Activated CD8-positive, alpha-beta memory T cell treated with anti-CD3 and anti-CD28 coated beads, Interleukin-2, amount 50 U/mL, for 24 hours (primary cell): ENCODE data around the gene C22orf39.
"Not testable (repeated sequence)": the region's sequence is repeated elsewhere in the genome, so short reads cannot be mapped to it uniquely, and the experiment has no call there.

Source experiments
- DNase-seq: peaks from one replicate; pipeline ENCODE4 v3.0.0-alpha.2; 2020; ENCODE audit errors: extremely low read depth

The C22orf39 gene

DNA sequence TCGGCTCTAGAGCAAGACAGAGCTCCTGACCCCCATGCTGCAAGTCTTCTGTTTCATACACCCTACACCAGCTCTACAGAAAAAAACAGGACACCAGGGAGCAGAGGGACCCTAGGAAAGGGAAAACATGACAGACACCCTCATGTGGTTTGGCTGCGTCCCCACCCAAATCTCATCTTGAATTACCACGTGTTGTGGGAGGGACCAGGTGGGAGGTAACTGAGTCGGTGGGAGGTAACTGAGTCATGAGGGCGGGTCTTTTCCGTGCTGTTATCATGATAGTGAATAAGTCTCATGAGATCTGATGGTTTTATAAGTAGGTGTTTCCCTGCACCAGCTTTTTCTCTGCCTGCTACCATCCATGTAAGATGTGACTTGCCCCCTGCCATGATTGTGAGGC lies 6.6 kb upstream of the C22orf39 start:
- no peak for DNase-seq

DNA sequence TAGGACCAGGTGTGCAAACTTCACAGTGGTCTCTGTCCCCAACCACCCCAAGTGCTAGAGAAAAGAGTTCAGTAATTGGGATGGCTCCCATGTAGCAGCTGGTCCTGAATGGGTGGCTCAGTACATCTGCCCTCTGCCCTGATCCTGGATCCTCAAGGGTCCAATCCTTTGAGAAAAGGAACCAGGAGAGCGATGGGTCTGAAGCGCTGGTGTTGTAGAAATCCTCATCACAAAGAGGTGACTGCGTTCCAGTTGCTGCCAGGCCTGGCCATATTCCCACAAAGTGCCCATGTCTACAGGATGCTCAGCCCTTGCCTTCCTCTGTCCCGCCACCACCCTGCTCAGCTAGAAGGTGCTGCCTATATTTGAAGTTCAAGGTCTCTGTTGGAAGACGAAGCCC lies 6.2 kb upstream of the C22orf39 start:
- no peak for DNase-seq

DNA sequence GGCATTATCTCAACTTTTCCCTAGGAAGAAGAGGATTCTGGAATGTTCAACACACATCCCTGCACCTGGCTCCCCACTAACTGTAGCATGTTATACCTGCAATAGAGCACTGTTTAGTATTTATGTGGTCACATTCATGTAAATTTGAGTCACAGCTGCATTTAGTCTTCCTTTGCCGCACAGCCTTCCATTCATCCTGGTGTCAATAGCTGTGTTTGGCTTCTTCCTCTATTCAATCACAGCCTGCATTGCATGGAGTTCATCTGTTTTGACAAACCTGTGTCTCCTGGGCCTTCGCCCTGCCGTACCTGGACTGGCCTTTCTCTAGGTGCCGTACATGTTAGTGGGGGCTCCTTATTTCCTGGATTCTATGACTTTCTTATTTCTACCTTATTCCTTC lies 4.1 kb upstream of the C22orf39 start:
- DNase-seq, result no peak

- DNase-seq, result no peak
Measured at GRCh38 chr22:19450363-19451175, 3.1 kb upstream of the C22orf39 start.

DNA sequence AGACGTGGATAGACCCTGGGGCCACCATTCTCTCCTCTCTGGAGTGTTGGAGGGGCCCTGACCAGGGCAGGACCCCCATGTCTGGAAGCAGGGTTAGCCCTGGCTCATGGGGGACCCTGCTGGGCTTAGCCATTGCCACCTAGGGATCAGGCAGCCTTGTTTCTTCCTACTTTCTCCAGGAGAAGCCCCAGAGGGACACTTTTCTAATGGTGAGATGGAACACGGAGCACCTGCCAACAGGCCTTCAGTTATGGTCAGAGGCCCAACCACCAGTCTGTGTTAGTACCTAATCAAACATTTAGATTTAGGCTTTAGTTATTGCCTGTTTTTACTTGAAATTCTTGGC lies 1.9 kb upstream of the C22orf39 start:
- DNase-seq, result no peak

- DNase-seq, result no peak
Measured at GRCh38 chr22:19448739-19449421, 1.4 kb upstream of the C22orf39 start.

GRCh38 chr22:19448076-19448607 lies 631 bp upstream of the C22orf39 start:
- no peak for DNase-seq

- DNase-seq, result no peak
Measured at GRCh38 chr22:19446603-19447329, 745 bp downstream of the C22orf39 start.

DNA sequence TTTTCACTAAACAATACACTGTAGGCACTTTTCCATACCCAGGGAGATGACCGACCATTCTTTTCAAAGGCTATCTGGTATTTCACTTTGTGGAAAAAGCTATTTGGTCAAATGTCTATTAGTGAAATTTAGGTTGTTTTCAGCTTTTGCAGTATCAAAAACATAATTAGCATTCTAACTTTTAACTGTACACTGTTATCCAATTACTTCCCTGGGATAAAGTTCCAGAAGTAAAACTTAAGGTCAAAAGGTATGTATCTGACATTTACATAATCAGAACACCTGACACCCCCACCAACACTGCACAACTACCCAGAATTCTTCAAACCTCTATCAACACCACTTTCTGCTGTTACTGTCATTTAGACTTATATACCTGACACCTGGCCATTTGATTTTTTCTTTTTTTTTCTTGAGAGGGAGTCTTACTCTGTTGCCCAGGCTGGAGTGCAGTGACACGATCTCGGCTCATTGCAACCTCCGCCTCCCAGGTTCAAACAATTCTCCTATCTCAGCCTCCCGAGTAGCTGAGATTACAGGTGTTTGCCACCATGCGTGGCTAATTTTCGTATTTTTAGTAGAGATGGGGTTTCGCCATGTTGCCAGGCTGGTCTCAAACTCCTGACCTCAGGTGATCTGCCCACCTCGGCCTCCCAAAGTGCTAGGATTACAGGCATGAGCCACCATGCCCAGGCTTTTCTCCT lies 2.1 kb downstream of the C22orf39 start:
- not testable (repeated sequence) for DNase-seq

GRCh38 chr22:19443544-19444211 lies 3.8 kb downstream of the C22orf39 start:
- DNase-seq, result no peak

GRCh38 chr22:19442166-19442565 lies 5.3 kb downstream of the C22orf39 start:
- no peak for DNase-seq

DNA sequence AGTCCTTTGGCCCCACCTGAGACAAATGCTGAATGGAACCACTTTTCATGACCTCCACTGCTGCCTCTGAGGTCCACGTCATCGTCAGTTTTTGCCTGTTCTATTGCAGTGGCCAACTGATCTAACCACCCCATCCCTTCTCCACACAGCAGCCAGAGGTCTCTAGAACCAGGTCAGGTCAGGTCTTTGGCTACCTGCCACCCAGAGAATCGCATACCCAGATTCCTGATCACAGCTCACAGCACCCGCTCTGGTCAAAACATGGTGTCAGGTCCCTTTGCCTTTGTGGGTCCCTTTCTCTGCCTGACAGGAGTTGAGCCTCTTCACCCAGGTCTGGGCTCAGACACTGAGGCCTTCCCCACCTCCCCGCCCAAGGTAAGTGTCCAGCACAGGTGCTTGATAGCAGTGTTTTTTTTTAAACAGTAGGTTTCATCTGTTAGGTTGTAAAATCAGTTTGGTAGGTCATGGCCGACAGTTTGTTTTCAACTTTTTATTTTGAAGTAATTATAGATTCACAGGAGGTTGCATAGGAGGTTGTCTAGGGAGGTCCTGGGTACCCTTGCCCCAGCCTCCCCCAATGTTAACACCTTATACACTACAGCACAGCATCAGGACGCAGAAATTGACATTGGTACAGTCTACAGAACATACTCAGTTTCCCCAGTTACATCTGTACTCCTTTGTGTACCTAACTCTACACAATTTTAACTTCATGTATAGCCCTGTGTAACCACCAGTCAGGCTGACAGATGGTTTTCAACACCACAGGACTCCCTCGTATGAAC lies 6.9 kb downstream of the C22orf39 start:
- no peak for DNase-seq

GRCh38 chr22:19438298-19438697 lies 9.2 kb downstream of the C22orf39 start:
- DNase-seq, result no peak

DNA sequence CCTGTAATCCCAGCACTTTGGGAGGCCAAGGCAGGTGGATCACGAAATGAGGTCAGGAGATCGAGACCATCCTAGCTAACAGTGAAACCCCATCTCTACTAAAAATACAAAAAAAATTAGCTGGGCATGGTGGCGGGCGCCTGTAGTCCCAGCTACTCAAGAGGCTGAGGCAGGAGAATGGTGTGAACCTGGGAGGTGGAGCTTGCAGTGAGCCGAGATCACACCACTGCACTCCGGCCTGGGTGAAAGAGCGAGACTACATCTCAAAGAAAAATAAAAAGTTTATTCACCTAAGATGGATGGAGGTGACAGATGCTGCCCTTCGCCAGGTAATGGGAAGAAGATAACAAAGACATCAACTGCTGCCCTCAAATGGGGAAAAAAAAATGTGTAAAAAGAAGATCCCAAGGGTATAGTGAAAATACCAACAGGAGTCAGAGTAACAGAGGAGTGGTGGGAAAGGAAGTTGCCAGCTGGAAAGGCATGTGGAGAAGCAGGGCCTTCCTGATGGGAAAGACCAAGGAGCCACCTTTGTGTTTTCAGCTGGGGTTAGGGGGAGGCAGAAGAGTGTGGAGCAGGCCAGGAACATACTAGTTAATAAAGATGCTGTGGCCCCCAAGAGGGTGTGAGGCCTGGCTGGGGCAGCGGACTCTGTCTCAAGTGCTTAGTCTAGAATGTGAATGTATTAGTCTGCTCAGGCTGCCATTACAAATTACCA lies 10.9 kb downstream of the C22orf39 start:
- not testable (repeated sequence) for DNase-seq

- no peak for DNase-seq
Measured at GRCh38 chr22:19434829-19435580, 12.5 kb downstream of the C22orf39 start.

GRCh38 chr22:19434401-19434800 lies 13.1 kb downstream of the C22orf39 start:
- DNase-seq, result no peak

- DNase-seq, result peak; percentile 79
Measured at GRCh38 chr22:19432133-19432851, 15.2 kb downstream of the C22orf39 start, which contains the start of gene MRPL40. MRPL40 (plus strand) TSS chr22:19432545; CDS start chr22:19432555, 10 bp downstream.

GRCh38 chr22:19431649-19432132 lies 15.8 kb downstream of the C22orf39 start, which contains the start of gene HIRA:
HIRA (minus strand) TSS chr22:19431733; CDS start chr22:19431476, 257 bp downstream.
- peak; percentile 66 for DNase-seq
